ENCODE measurements around the gene KIAA1958.

KIAA1958 gene

GRCh38 chr9:112486221-112487007 is at the start of gene KIAA1958:
Gene KIAA1958 (plus strand): TSS chr9:112486827. CDS start chr9:112574081, 87,254 bp downstream.
- peak; percentile 81 for DNase-seq (ENCODE audit: insufficient read length, low spot score)
- FAIRE-seq: no peak
- TF ChIP-seq POLR2A (IDR thresholded peaks at IDR 0.05; ENCODE audit: low read depth, low read length): peak; percentile 80

- FAIRE-seq (no peak), DNase-seq (ENCODE audit: insufficient read length, low spot score) (no peak)
- no peak for TF ChIP-seq POLR2A (IDR thresholded peaks at IDR 0.05; ENCODE audit: low read depth, low read length)
These were observed 49.2 kb upstream of the KIAA1958 start for GRCh38 chr9:112437406-112437805.

- no peak for FAIRE-seq
- TF ChIP-seq POLR2A (IDR thresholded peaks at IDR 0.05; ENCODE audit: low read depth, low read length): no peak
These were observed 47.5 kb upstream of the KIAA1958 start for GRCh38 chr9:112439171-112439570.

GRCh38 chr9:112439825-112440224 is 46.8 kb upstream of the KIAA1958 start:
- DNase-seq (ENCODE audit: insufficient read length, low spot score) (no peak), FAIRE-seq (no peak)
- TF ChIP-seq POLR2A (IDR thresholded peaks at IDR 0.05; ENCODE audit: low read depth, low read length): no peak

More at GRCh38 chr9:112439171-112439570, 47.5 kb upstream of the KIAA1958 start:
- no peak for DNase-seq (ENCODE audit: insufficient read length, low spot score)

GRCh38 chr9:112443200-112443599 is 43.4 kb upstream of the KIAA1958 start:
- no peak for TF ChIP-seq POLR2A (IDR thresholded peaks at IDR 0.05; ENCODE audit: low read depth, low read length)
- DNase-seq (ENCODE audit: insufficient read length, low spot score) (no peak), FAIRE-seq (no peak)

GRCh38 chr9:112443636-112444035 is 43.0 kb upstream of the KIAA1958 start:
- no peak for TF ChIP-seq POLR2A (IDR thresholded peaks at IDR 0.05; ENCODE audit: low read depth, low read length)
- DNase-seq (ENCODE audit: insufficient read length, low spot score) (no peak), FAIRE-seq (no peak)

- FAIRE-seq (no peak), DNase-seq (ENCODE audit: insufficient read length, low spot score) (no peak)
- no peak for TF ChIP-seq POLR2A (IDR thresholded peaks at IDR 0.05; ENCODE audit: low read depth, low read length)
These were observed 41.4 kb upstream of the KIAA1958 start for GRCh38 chr9:112445196-112445595.

GRCh38 chr9:112446080-112446479 is 40.5 kb upstream of the KIAA1958 start:
- no peak for TF ChIP-seq POLR2A (IDR thresholded peaks at IDR 0.05; ENCODE audit: low read depth, low read length)
- DNase-seq (ENCODE audit: insufficient read length, low spot score): no peak
- FAIRE-seq: no peak

GRCh38 chr9:112446526-112446925 is 40.1 kb upstream of the KIAA1958 start:
- DNase-seq (ENCODE audit: insufficient read length, low spot score) (no peak), FAIRE-seq (no peak)
- no peak for TF ChIP-seq POLR2A (IDR thresholded peaks at IDR 0.05; ENCODE audit: low read depth, low read length)

GRCh38 chr9:112447283-112447761 is 39.3 kb upstream of the KIAA1958 start:
- no peak for DNase-seq (ENCODE audit: insufficient read length, low spot score)
- FAIRE-seq: no peak

GRCh38 chr9:112462855-112463254 is 23.8 kb upstream of the KIAA1958 start:
- FAIRE-seq (no peak), DNase-seq (ENCODE audit: insufficient read length, low spot score) (no peak)
- TF ChIP-seq POLR2A (IDR thresholded peaks at IDR 0.05; ENCODE audit: low read depth, low read length): no peak

More at GRCh38 chr9:112447283-112447761, 39.3 kb upstream of the KIAA1958 start:
- TF ChIP-seq POLR2A (IDR thresholded peaks at IDR 0.05; ENCODE audit: low read depth, low read length): no peak

GRCh38 chr9:112465352-112465751 is 21.3 kb upstream of the KIAA1958 start:
- DNase-seq (ENCODE audit: insufficient read length, low spot score) (no peak), FAIRE-seq (no peak)
- no peak for TF ChIP-seq POLR2A (IDR thresholded peaks at IDR 0.05; ENCODE audit: low read depth, low read length)

GRCh38 chr9:112472996-112473395 is 13.6 kb upstream of the KIAA1958 start:
- FAIRE-seq: no peak
- no peak for DNase-seq (ENCODE audit: insufficient read length, low spot score)
- no peak for TF ChIP-seq POLR2A (IDR thresholded peaks at IDR 0.05; ENCODE audit: low read depth, low read length)

GRCh38 chr9:112473986-112474385 is 12.6 kb upstream of the KIAA1958 start:
- TF ChIP-seq POLR2A (IDR thresholded peaks at IDR 0.05; ENCODE audit: low read depth, low read length): no peak
- DNase-seq (ENCODE audit: insufficient read length, low spot score) (no peak), FAIRE-seq (no peak)

- DNase-seq (ENCODE audit: insufficient read length, low spot score) (no peak), FAIRE-seq (no peak)
- no peak for TF ChIP-seq POLR2A (IDR thresholded peaks at IDR 0.05; ENCODE audit: low read depth, low read length)
These were observed 11.3 kb upstream of the KIAA1958 start for GRCh38 chr9:112475318-112475717.

All from H54 (cell line).